ENCODE results near the gene KRTAP10-9.

Gene KRTAP10-9

GRCh38 chr21:44666401-44667320, 39.8 kb downstream of the KRTAP10-9 start, which contains the start of gene KRTAP12-2:
KRTAP12-2 (minus strand) TSS chr21:44666927; CDS start chr21:44666886, 41 bp downstream.
- no peak for FAIRE-seq

GRCh38 chr21:44667612-44668011, 40.7 kb downstream of the KRTAP10-9 start:
- no peak for FAIRE-seq

GRCh38 chr21:44670642-44671432, 43.9 kb downstream of the KRTAP10-9 start:
- FAIRE-seq = no peak

- no peak for FAIRE-seq
Measured at GRCh38 chr21:44671911-44672310, 45.0 kb downstream of the KRTAP10-9 start.

GRCh38 chr21:44677881-44678280, 51.0 kb downstream of the KRTAP10-9 start:
- no peak for FAIRE-seq
